ENCODE results near the gene ANO2.

ANO2 gene

DNA sequence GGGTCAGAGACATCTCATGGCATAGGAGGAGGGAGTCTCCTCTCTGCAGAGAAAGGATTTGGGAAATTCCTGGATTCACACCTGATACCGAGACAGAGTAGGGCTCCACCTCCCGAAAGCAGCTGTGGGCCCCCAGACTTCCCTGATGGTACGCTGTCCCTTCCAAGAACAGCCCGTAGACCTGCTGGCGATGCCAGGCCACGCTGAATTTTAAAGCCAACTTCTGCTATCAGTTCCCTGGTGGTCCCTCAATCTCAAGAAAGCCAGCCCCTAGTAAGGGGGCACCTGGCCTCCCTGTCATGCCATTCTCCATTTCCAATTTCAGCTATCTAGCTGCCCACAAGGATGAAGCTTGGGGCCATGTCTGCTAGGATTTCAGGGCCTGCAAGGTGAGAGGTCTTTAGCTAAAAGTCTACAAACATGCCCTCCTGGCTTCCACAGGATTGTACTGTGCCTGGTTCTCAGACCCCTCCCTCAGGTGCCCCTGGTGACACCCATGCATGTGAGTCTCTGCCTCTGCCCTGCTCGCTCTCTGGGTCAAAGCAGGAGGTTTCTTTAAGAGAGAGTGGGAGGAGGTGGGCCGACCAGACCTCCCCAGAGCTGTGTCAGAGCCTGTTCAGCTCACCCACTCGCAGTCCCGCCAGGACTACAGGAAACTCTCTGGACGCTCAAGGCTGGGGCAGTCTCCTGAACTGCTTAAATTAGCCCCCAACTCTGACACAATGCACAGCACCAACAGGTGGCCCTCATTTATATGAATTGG is 30.5 kb downstream of the ANO2 start:
- Histone ChIP-seq H3K27ac (ENCODE audit: low read depth, low read length) (no peak overlapping the region), H3K4me1 (ENCODE audit: control insufficient read depth, insufficient read depth, low read length) (no peaks in the 10 kb centered on the region), H3K9me3 (ENCODE audit: control insufficient read depth, insufficient read depth, low read depth, low read length) (no peaks in the 10 kb centered on the region), H3K4me3 (ENCODE audit: low read depth, low read length) (no peak overlapping the region), H3K27me3 (ENCODE audit: control insufficient read depth, insufficient read depth, low read length) (no peaks in the 10 kb centered on the region), H3K9ac (ENCODE audit: low read length) (peak overlapping the region; percentile 26), H3K36me3 (ENCODE audit: control insufficient read depth, insufficient read depth, low read length) (no peaks in the 10 kb centered on the region)

GRCh38 chr12:5913387-5913786 is 31.7 kb downstream of the ANO2 start:
- Histone ChIP-seq H3K4me3 (ENCODE audit: low read depth, low read length) (no peak overlapping the region), H3K9ac (ENCODE audit: low read length) (no peak overlapping the region), H3K9me3 (ENCODE audit: control insufficient read depth, insufficient read depth, low read depth, low read length) (no peaks in the 10 kb centered on the region), H3K4me1 (ENCODE audit: control insufficient read depth, insufficient read depth, low read length) (no peaks in the 10 kb centered on the region), H3K27ac (ENCODE audit: low read depth, low read length) (no peak overlapping the region), H3K36me3 (ENCODE audit: control insufficient read depth, insufficient read depth, low read length) (no peaks in the 10 kb centered on the region), H3K27me3 (ENCODE audit: control insufficient read depth, insufficient read depth, low read length) (no peaks in the 10 kb centered on the region)

DNA sequence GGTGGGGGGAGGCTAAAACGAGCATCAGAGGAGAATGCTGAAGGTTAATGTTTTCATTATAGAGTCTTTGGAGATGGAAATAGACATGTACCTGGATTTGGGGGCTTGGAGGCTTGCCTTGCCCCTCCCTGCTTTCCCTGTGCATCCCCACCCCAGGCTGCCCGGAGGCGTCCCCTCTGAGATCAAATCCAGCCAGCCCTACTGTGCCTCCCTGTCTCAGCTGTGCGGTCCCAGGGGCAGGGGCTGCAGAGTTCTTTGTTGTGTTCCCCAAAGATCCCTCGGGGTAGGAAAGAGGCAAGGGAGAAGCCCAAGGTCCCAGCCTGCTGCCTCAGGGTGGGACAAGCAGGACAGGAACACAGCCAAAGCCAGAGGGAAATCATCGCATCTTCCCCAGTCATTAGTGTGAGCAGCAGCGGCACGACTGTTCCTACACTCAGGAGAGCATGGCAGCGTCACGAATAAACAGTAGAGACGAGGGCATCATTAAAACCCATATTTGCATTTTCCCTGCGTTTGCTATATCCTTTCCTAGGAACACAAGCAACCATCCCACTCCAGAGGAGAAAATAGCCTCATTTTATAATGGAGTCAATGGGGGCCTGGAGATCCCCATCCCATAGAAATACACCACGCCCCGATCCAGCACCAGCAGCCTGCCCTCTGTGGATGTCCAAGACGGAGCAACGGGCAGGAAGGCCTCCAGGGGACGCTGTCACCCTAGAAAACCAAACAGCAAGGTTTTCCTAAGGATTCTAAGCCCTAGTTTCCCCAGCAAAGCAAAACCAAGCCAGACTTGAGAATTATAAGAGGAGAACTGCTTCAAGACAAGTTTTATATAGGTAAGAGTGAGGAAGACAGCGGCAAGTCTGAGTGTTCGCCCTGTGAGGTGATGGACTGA is 32.4 kb downstream of the ANO2 start:
- Histone ChIP-seq H3K4me1 (ENCODE audit: control insufficient read depth, insufficient read depth, low read length) (no peaks in the 10 kb centered on the region), H3K27me3 (ENCODE audit: control insufficient read depth, insufficient read depth, low read length) (no peaks in the 10 kb centered on the region), H3K9me3 (ENCODE audit: control insufficient read depth, insufficient read depth, low read depth, low read length) (no peaks in the 10 kb centered on the region), H3K36me3 (ENCODE audit: control insufficient read depth, insufficient read depth, low read length) (no peaks in the 10 kb centered on the region), H3K27ac (ENCODE audit: low read depth, low read length) (no peak overlapping the region), H3K4me3 (ENCODE audit: low read depth, low read length) (no peak overlapping the region), H3K9ac (ENCODE audit: low read length) (no peak overlapping the region)

DNA sequence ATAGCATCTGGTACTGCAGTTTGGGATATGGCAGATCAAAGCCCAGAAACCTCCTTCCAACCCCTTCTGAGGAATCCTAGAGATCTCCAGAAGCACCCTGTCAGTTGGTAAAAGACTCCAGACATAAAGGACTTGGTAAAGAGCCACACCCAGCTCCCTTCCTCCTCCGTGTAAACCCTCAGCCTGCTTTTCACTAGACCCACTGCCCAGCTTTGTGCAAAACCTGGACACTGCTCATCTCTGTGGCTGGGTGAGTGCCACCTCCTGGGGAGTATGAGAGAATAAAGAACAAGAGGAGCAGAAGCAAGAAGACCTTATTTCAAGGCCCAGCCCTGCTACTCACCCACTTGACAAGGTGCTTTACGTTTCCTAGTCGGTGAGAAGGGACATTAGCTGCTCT is 33.0 kb downstream of the ANO2 start:
- no peaks in the 10 kb centered on the region for H3K36me3 ChIP-seq (ENCODE audit: control insufficient read depth, insufficient read depth, low read length)
- no peak overlapping the region for H3K4me3 ChIP-seq (ENCODE audit: low read depth, low read length)
- H3K9ac ChIP-seq (ENCODE audit: low read length) = no peak overlapping the region
- no peaks in the 10 kb centered on the region for H3K27me3 ChIP-seq (ENCODE audit: control insufficient read depth, insufficient read depth, low read length)
- H3K4me1 ChIP-seq (ENCODE audit: control insufficient read depth, insufficient read depth, low read length) = no peaks in the 10 kb centered on the region
- no peaks in the 10 kb centered on the region for H3K9me3 ChIP-seq (ENCODE audit: control insufficient read depth, insufficient read depth, low read depth, low read length)
- H3K27ac ChIP-seq (ENCODE audit: low read depth, low read length) = no peak overlapping the region

DNA sequence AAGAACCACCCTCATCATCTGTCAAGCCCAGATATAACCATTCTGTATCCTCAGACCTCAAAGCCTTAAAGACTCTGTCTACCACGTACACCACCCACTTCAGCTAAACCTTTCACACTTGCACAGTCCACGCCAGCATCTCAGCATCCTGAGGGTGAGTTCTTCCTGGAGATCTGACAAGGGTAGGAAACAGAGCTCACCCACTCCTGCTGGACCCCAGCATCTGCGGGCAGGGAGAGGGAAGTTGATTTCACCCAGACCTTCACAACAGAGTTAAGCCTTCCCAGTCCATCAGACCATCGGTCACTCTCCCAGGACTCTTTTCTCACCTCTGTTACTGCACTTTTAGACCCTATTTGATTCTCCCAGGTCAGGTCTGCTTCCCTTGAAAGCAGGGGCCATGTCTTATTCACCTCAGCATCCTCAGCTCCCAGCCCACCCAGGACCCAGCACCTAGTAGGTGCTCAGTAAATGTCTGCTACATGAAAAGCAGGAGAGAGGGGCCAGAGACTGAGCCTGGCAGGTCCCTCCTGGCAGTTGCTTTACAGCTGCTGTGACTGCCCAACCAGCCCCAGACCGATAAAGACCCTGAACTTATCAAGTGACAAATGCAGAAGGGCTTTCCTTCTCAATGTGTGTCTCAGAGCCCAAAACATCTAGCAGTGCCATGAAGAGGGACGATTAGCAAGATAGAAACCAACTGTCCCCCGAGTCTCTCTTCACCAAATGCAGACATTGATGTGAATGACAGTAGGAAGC is 34.1 kb downstream of the ANO2 start:
- Histone ChIP-seq H3K4me3 (ENCODE audit: low read depth, low read length) (no peak overlapping the region), H3K4me1 (ENCODE audit: control insufficient read depth, insufficient read depth, low read length) (no peaks in the 10 kb centered on the region), H3K27ac (ENCODE audit: low read depth, low read length) (no peak overlapping the region), H3K27me3 (ENCODE audit: control insufficient read depth, insufficient read depth, low read length) (no peaks in the 10 kb centered on the region), H3K36me3 (ENCODE audit: control insufficient read depth, insufficient read depth, low read length) (no peaks in the 10 kb centered on the region), H3K9me3 (ENCODE audit: control insufficient read depth, insufficient read depth, low read depth, low read length) (no peaks in the 10 kb centered on the region), H3K9ac (ENCODE audit: low read length) (no peak overlapping the region)

- H3K9me3 ChIP-seq (ENCODE audit: control insufficient read depth, insufficient read depth, low read depth, low read length) = no peaks in the 10 kb centered on the region
Observed at GRCh38 chr12:5909560-5909959, 35.5 kb downstream of the ANO2 start.

GRCh38 chr12:5908251-5908650 is 36.8 kb downstream of the ANO2 start:
- Histone ChIP-seq H3K4me1 (ENCODE audit: control insufficient read depth, insufficient read depth, low read length) (0 out of 2 replicates have a peak, but pooled peaks cover 10% of the 10 kb centered on the region), H3K9me3 (ENCODE audit: control insufficient read depth, insufficient read depth, low read depth, low read length) (no peaks in the 10 kb centered on the region), H3K27ac (ENCODE audit: low read depth, low read length) (no peak overlapping the region), H3K4me3 (ENCODE audit: low read depth, low read length) (no peak overlapping the region), H3K36me3 (ENCODE audit: control insufficient read depth, insufficient read depth, low read length) (no peaks in the 10 kb centered on the region), H3K27me3 (ENCODE audit: control insufficient read depth, insufficient read depth, low read length) (no peaks in the 10 kb centered on the region), H3K9ac (ENCODE audit: low read length) (no peak overlapping the region)

More at GRCh38 chr12:5909560-5909959, 35.5 kb downstream of the ANO2 start:
- no peaks in the 10 kb centered on the region for H3K36me3 ChIP-seq (ENCODE audit: control insufficient read depth, insufficient read depth, low read length)
- no peak overlapping the region for H3K4me3 ChIP-seq (ENCODE audit: low read depth, low read length)
- H3K27ac ChIP-seq (ENCODE audit: low read depth, low read length) = no peak overlapping the region
- H3K4me1 ChIP-seq (ENCODE audit: control insufficient read depth, insufficient read depth, low read length) = 0 out of 2 replicates have a peak, but pooled peaks cover 7% of the 10 kb centered on the region
- no peak overlapping the region for H3K9ac ChIP-seq (ENCODE audit: low read length)
- H3K27me3 ChIP-seq (ENCODE audit: control insufficient read depth, insufficient read depth, low read length) = no peaks in the 10 kb centered on the region

DNA sequence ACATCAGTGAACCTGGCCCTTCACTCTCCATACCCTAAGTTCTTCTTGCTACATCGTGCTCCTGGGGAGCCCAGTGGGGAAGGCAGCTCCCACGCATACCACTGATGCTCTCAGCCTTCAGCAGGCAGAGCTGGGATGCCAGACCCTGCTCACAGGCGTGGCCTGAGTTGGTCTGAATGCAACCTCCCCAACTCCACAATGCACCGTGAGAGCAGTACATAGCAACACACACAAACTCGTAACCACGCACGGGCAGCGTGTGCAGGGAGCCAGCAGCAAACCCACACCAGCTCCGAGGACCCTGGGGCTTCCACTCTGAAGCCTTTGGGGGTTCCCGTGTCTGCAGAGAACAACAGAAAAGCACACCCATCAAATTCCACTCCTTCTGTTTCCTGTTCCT is 37.3 kb downstream of the ANO2 start:
- Histone ChIP-seq H3K27me3 (ENCODE audit: control insufficient read depth, insufficient read depth, low read length) (no peaks in the 10 kb centered on the region), H3K9ac (ENCODE audit: low read length) (no peak overlapping the region), H3K36me3 (ENCODE audit: control insufficient read depth, insufficient read depth, low read length) (no peaks in the 10 kb centered on the region), H3K9me3 (ENCODE audit: control insufficient read depth, insufficient read depth, low read depth, low read length) (no peaks in the 10 kb centered on the region), H3K4me1 (ENCODE audit: control insufficient read depth, insufficient read depth, low read length) (0 out of 2 replicates have a peak, but pooled peaks cover 10% of the 10 kb centered on the region), H3K27ac (ENCODE audit: low read depth, low read length) (no peak overlapping the region), H3K4me3 (ENCODE audit: low read depth, low read length) (no peak overlapping the region)

DNA sequence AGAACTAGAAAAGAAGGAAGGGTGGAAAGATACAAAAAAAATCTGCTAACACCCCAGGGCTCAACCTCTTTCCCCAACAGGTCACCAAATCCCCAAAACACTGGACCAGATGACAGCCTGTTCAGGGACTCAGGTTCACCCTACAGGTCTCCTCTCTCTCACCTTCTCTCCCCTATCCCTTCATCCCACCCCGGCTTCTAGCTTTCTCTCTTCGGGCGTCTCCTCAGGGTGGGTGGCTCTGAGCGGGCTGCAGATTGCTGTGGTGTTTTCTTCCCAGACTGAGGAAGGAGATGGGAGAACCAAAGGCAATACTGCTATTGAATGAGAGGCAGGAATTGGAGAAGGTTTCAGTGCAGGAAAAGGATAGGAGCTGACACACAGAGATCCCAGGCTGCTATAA is 39.3 kb downstream of the ANO2 start:
- H3K9me3 ChIP-seq (ENCODE audit: control insufficient read depth, insufficient read depth, low read depth, low read length) = no peaks in the 10 kb centered on the region
- H3K4me1 ChIP-seq (ENCODE audit: control insufficient read depth, insufficient read depth, low read length) = peaks cover 16% of the 10 kb centered on the region; the same call in 1 of the 2 replicates
- H3K27me3 ChIP-seq (ENCODE audit: control insufficient read depth, insufficient read depth, low read length) = no peaks in the 10 kb centered on the region
- H3K9ac ChIP-seq (ENCODE audit: low read length) = no peak overlapping the region
- H3K27ac ChIP-seq (ENCODE audit: low read depth, low read length) = no peak overlapping the region
- no peaks in the 10 kb centered on the region for H3K36me3 ChIP-seq (ENCODE audit: control insufficient read depth, insufficient read depth, low read length)
- H3K4me3 ChIP-seq (ENCODE audit: low read depth, low read length) = no peak overlapping the region

- Histone ChIP-seq H3K27me3 (ENCODE audit: control insufficient read depth, insufficient read depth, low read length) (no peaks in the 10 kb centered on the region), H3K4me1 (ENCODE audit: control insufficient read depth, insufficient read depth, low read length) (peaks cover 19% of the 10 kb centered on the region; the same call in 1 of the 2 replicates), H3K9me3 (ENCODE audit: control insufficient read depth, insufficient read depth, low read depth, low read length) (no peaks in the 10 kb centered on the region), H3K9ac (ENCODE audit: low read length) (no peak overlapping the region), H3K4me3 (ENCODE audit: low read depth, low read length) (no peak overlapping the region), H3K27ac (ENCODE audit: low read depth, low read length) (no peak overlapping the region), H3K36me3 (ENCODE audit: control insufficient read depth, insufficient read depth, low read length) (no peaks in the 10 kb centered on the region)
Observed at GRCh38 chr12:5904969-5905368, 40.1 kb downstream of the ANO2 start.

Measured in HUES6 (cell line).